Testis (tissue), 2 donors: Measurements from ENCODE around the gene ZNF503.

Experiments
- POLR2A ChIP-seq: fragments of 450-650 bp; IDR thresholded peaks from one replicate; pipeline ENCODE4 v1.6.1; 2017; ENCODE audit warnings: antibody characterized with exemption, mild to moderate bottlenecking, moderate library complexity
- TF ChIP-seq, protein P1 (sequence below), 3 experiments: fragments of 450-650 bp in 2 of 3; fragments of 200-600 bp in 1 of 3; sonication (generic) in 1 of 3; IDR thresholded peaks; one replicate each; pipeline ENCODE4 v1.5.1; 2016 to 2019; ENCODE audit warnings: antibody characterized with exemption in 3 of 3, mild to moderate bottlenecking in 2 of 3, moderate library complexity in 1 of 3

DNA sequence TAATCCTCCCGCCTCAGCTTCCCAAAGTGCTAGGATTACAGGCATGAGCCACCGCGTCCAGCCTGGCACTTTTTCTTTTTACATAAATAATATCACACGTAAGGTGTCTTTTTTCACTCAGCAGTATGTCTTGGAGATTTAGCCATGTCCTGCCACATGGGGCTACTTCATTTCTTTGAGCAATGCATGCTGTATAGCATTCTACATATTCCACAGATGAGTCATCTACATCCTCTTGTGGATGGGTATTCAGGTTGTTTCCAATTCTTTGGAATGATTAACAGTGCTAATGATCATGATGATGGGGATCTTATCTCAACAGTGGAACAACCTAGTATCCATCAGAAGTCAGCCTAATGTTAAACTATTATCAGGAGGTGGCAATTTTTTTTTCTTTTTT lies 50.8 kb downstream of the ZNF503 start:
- no peak for TF ChIP-seq POLR2A
- TF ChIP-seq, protein P1, sequence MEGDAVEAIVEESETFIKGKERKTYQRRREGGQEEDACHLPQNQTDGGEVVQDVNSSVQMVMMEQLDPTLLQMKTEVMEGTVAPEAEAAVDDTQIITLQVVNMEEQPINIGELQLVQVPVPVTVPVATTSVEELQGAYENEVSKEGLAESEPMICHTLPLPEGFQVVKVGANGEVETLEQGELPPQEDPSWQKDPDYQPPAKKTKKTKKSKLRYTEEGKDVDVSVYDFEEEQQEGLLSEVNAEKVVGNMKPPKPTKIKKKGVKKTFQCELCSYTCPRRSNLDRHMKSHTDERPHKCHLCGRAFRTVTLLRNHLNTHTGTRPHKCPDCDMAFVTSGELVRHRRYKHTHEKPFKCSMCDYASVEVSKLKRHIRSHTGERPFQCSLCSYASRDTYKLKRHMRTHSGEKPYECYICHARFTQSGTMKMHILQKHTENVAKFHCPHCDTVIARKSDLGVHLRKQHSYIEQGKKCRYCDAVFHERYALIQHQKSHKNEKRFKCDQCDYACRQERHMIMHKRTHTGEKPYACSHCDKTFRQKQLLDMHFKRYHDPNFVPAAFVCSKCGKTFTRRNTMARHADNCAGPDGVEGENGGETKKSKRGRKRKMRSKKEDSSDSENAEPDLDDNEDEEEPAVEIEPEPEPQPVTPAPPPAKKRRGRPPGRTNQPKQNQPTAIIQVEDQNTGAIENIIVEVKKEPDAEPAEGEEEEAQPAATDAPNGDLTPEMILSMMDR (IDR thresholded peaks at IDR 0.05), result no peak
